ENCODE data around the gene ADAM15. TPM values are rescaled to one million over a fixed set of nuclear protein-coding genes. Genes with fewer than 3 reads are reported as not detected.

Gene ADAM15
- total RNA-seq, 1 donor from 2014 or later, result 68.3 TPM

DNA sequence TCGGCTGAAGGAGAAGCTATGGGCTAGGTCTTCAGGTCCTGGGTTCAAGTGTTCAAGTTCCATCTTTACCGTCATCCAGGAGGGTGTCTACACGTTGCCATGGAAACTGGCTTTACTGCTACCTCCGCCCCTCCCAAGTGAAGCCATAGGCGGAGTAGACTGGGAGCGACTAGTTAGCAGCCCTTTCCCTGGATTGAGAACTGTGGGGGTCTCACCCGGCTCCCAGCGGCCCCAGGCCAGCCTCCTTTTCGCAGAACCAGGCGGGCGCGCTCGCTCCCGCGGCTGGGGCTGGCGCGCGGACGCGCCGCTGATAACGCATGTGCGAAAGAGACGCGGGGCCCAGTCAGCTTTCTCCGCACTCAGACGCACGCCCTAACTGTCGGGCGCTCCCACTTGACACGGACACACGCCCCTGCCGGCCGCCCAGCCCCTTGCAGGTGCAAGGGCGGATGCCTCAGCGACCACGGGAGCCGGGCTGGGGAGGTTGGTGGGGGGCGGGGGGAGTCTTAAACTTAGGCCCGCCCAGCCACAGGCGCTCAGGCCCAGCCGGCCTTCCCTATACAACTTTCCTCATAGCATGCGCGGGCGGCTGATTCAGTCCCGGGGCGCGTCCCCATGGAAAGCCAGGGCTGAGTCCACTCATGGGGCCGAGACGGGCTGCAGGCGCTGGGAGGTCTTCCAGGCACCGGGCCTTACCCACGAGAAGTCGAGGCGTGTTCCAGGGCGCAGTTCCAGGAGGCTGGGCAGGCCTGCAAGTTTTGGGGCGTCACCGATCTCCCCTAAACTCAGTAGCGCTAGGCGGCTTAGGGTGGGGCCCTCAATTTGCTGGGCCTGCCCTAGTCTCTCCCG lies 19.8 kb downstream of the ADAM15 start:
- H3K36me3 ChIP-seq (ENCODE audit: insufficient read depth, low read length), result peaks cover 4% of the 10 kb centered on the region
- H3K79me2 ChIP-seq (ENCODE audit: insufficient read depth, low read length), result peaks cover 5% of the 10 kb centered on the region
- peaks cover 7% of the 10 kb centered on the region for H3K36me3 Mint-ChIP-seq (ENCODE audit: low read depth, unreplicated experiment)
- H3K4me2 ChIP-seq (ENCODE audit: low read length), result peak overlapping the region; percentile 85
- peaks cover 30% of the 10 kb centered on the region for H3K27me3 Mint-ChIP-seq (ENCODE audit: low read depth, unreplicated experiment)
- no peak for TF ChIP-seq CTCF (IDR thresholded peaks at IDR 0.05; ENCODE audit: insufficient read depth, low read depth, low read length)
- TF ChIP-seq EZH2 (IDR thresholded peaks at IDR 0.05; ENCODE audit: insufficient read depth, low read length), result no peak
- peaks cover 25% of the 10 kb centered on the region for H4K20me1 ChIP-seq (ENCODE audit: insufficient read depth, low read length)
- H3K27ac ChIP-seq (ENCODE audit: low read depth, low read length), result no peak overlapping the region
- peak overlapping the region; percentile 84 for H3K4me3 Mint-ChIP-seq (ENCODE audit: unreplicated experiment)
- peak overlapping the region; percentile 50 for H3K4me3 ChIP-seq (ENCODE audit: insufficient read depth, low read depth, low read length)
- FAIRE-seq (no peak), DNase-seq (ENCODE audit: low read depth) (peak; percentile 61)
- peaks cover 10% of the 10 kb centered on the region for H3K4me1 Mint-ChIP-seq (ENCODE audit: low read depth, unreplicated experiment)
- H3K9me3 ChIP-seq (ENCODE audit: insufficient read depth, low read depth, low read length), result no peaks in the 10 kb centered on the region
- peak overlapping the region; percentile 7 for H2AFZ ChIP-seq (ENCODE audit: low read depth, low read length)
- peak overlapping the region; percentile 44 for H3K9ac ChIP-seq (ENCODE audit: low read length)
- no peaks in the 10 kb centered on the region for H3K9me3 Mint-ChIP-seq (ENCODE audit: unreplicated experiment)
- peaks cover 20% of the 10 kb centered on the region for H3K27me3 ChIP-seq (ENCODE audit: insufficient read depth, low read length)
- peak overlapping the region; percentile 48 for H3K27ac Mint-ChIP-seq (ENCODE audit: unreplicated experiment)
- H3K4me1 ChIP-seq (ENCODE audit: insufficient read depth, low read length), result peaks cover 7% of the 10 kb centered on the region

GRCh38 chr1:155071701-155072100 lies 20.6 kb downstream of the ADAM15 start:
- Mint-ChIP-seq H3K27me3 (ENCODE audit: low read depth, unreplicated experiment) (peaks cover 30% of the 10 kb centered on the region), H3K9me3 (ENCODE audit: unreplicated experiment) (no peaks in the 10 kb centered on the region), H3K4me1 (ENCODE audit: low read depth, unreplicated experiment) (peaks cover 10% of the 10 kb centered on the region), H3K4me3 (ENCODE audit: unreplicated experiment) (peak overlapping the region; percentile 84), H3K36me3 (ENCODE audit: low read depth, unreplicated experiment) (peaks cover 6% of the 10 kb centered on the region), H3K27ac (ENCODE audit: unreplicated experiment) (peak overlapping the region; percentile 48)
- H3K9ac ChIP-seq (ENCODE audit: low read length), result peak overlapping the region; percentile 16
- H3K27ac ChIP-seq (ENCODE audit: low read depth, low read length), result no peak overlapping the region
- DNase-seq (ENCODE audit: low read depth) (no peak), FAIRE-seq (no peak)
- peaks cover 20% of the 10 kb centered on the region for H3K27me3 ChIP-seq (ENCODE audit: insufficient read depth, low read length)
- no peak overlapping the region for H2AFZ ChIP-seq (ENCODE audit: low read depth, low read length)
- TF ChIP-seq CTCF (IDR thresholded peaks at IDR 0.05; ENCODE audit: insufficient read depth, low read depth, low read length) (no peak), EZH2 (IDR thresholded peaks at IDR 0.05; ENCODE audit: insufficient read depth, low read length) (no peak)
- peaks cover 7% of the 10 kb centered on the region for H3K4me1 ChIP-seq (ENCODE audit: insufficient read depth, low read length)
- H4K20me1 ChIP-seq (ENCODE audit: insufficient read depth, low read length), result peaks cover 18% of the 10 kb centered on the region
- peak overlapping the region; percentile 85 for H3K4me2 ChIP-seq (ENCODE audit: low read length)
- peaks cover 4% of the 10 kb centered on the region for H3K36me3 ChIP-seq (ENCODE audit: insufficient read depth, low read length)
- H3K9me3 ChIP-seq (ENCODE audit: insufficient read depth, low read depth, low read length), result no peaks in the 10 kb centered on the region
- H3K4me3 ChIP-seq (ENCODE audit: insufficient read depth, low read depth, low read length), result no peak overlapping the region
- H3K79me2 ChIP-seq (ENCODE audit: insufficient read depth, low read length), result no peaks in the 10 kb centered on the region

Data from astrocyte (in vitro differentiated cells and primary cell).